Uterus (tissue), 2 donors: ENCODE results near the gene IYD.

Experiments
- POLR2A ChIP-seq, 2 donors: fragments of 450-650 bp; IDR thresholded peaks; one replicate each; pipeline ENCODE4 v1.6.1; 2016; ENCODE audit warnings: antibody characterized with exemption in 2 of 2, mild to moderate bottlenecking in 1 of 2, moderate library complexity in 1 of 2
- TF ChIP-seq, protein P1 (sequence below), 4 experiments: fragments of 200-600 bp in 2 of 4; fragments of 450-650 bp in 2 of 4; sonication (generic) in 2 of 4; IDR thresholded peaks; one replicate each; pipeline ENCODE4 v1.5.1; 2016 to 2019; ENCODE audit warnings: antibody characterized with exemption in 4 of 4, mild to moderate bottlenecking in 2 of 4, moderate library complexity in 1 of 4

GRCh38 chr6:150444308-150444707, 75.5 kb downstream of the IYD start:
- TF ChIP-seq, protein P1, sequence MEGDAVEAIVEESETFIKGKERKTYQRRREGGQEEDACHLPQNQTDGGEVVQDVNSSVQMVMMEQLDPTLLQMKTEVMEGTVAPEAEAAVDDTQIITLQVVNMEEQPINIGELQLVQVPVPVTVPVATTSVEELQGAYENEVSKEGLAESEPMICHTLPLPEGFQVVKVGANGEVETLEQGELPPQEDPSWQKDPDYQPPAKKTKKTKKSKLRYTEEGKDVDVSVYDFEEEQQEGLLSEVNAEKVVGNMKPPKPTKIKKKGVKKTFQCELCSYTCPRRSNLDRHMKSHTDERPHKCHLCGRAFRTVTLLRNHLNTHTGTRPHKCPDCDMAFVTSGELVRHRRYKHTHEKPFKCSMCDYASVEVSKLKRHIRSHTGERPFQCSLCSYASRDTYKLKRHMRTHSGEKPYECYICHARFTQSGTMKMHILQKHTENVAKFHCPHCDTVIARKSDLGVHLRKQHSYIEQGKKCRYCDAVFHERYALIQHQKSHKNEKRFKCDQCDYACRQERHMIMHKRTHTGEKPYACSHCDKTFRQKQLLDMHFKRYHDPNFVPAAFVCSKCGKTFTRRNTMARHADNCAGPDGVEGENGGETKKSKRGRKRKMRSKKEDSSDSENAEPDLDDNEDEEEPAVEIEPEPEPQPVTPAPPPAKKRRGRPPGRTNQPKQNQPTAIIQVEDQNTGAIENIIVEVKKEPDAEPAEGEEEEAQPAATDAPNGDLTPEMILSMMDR (IDR thresholded peaks at IDR 0.05), result no peak
- no peak for TF ChIP-seq POLR2A (IDR thresholded peaks at IDR 0.05)
